Mononuclear cell (primary cell): Measurements from ENCODE around the gene SPEG. TPM values are rescaled to one million over a fixed set of nuclear protein-coding genes. Genes with fewer than 3 reads are reported as not detected.

Experiments used
- H3K27me3 ChIP-seq: 2 replicates; pipeline ENCODE4 v1.6.0; 2011; ENCODE audit warnings: low read length, control low read depth; ENCODE audit not compliant: insufficient read depth
- H3K4me1 ChIP-seq: 2 replicates; pipeline ENCODE4 v1.5.1; 2011; ENCODE audit warnings: mild to moderate bottlenecking, low read length, control low read depth; ENCODE audit not compliant: insufficient read depth
- H3K4me3 ChIP-seq: 2 replicates; pipeline ENCODE4 v1.5.1; 2011; ENCODE audit warnings: mild to moderate bottlenecking, low read length, moderate library complexity
- H3K9me3 ChIP-seq: 2 replicates; pipeline ENCODE4 v1.5.1; 2011; ENCODE audit warnings: low read depth, mild to moderate bottlenecking, control low read depth, low read length
- total RNA-seq: library from RNA; depleted of rRNA; stranded (reverse); fragments of >200 nt; gene quantifications from one replicate; pipeline ENCODE4 v1.2.3, GENCODE V29; 2012

The SPEG gene
- total RNA-seq, 1 donor = 2.4 TPM

GRCh38 chr2:219452361-219453317 lies 18.0 kb downstream of the SPEG start:
- H3K9me3 ChIP-seq = no peaks in the 10 kb centered on the region
- peaks cover 17% of the 10 kb centered on the region for H3K27me3 ChIP-seq
- no peak overlapping the region for H3K4me3 ChIP-seq
- no peaks in the 10 kb centered on the region for H3K4me1 ChIP-seq

- Histone ChIP-seq H3K9me3 (no peaks in the 10 kb centered on the region), H3K27me3 (peaks cover 15% of the 10 kb centered on the region), H3K4me3 (no peak overlapping the region), H3K4me1 (no peaks in the 10 kb centered on the region)
These were observed 19.3 kb downstream of the SPEG start for GRCh38 chr2:219453671-219454590.

GRCh38 chr2:219455581-219455980 lies 20.9 kb downstream of the SPEG start:
- no peaks in the 10 kb centered on the region for H3K9me3 ChIP-seq
- H3K4me1 ChIP-seq = no peaks in the 10 kb centered on the region
- H3K27me3 ChIP-seq = peaks cover under 1% of the 10 kb centered on the region
- H3K4me3 ChIP-seq = no peak overlapping the region

GRCh38 chr2:219457784-219458369 lies 23.2 kb downstream of the SPEG start:
- Histone ChIP-seq H3K4me3 (no peak overlapping the region), H3K9me3 (no peaks in the 10 kb centered on the region), H3K27me3 (no peaks in the 10 kb centered on the region), H3K4me1 (no peaks in the 10 kb centered on the region)

- no peaks in the 10 kb centered on the region for H3K9me3 ChIP-seq
- no peak overlapping the region for H3K4me3 ChIP-seq
- no peaks in the 10 kb centered on the region for H3K27me3 ChIP-seq
- no peaks in the 10 kb centered on the region for H3K4me1 ChIP-seq
These were observed 24.4 kb downstream of the SPEG start for GRCh38 chr2:219458996-219459395.

GRCh38 chr2:219459460-219460311 lies 25.0 kb downstream of the SPEG start:
- no peaks in the 10 kb centered on the region for H3K9me3 ChIP-seq

GRCh38 chr2:219460424-219460926 lies 25.8 kb downstream of the SPEG start:
- Histone ChIP-seq H3K9me3 (no peaks in the 10 kb centered on the region), H3K27me3 (no peaks in the 10 kb centered on the region), H3K4me3 (no peak overlapping the region), H3K4me1 (no peaks in the 10 kb centered on the region)

More at GRCh38 chr2:219459460-219460311, 25.0 kb downstream of the SPEG start:
- Histone ChIP-seq H3K4me1 (no peaks in the 10 kb centered on the region), H3K27me3 (no peaks in the 10 kb centered on the region), H3K4me3 (no peak overlapping the region)

GRCh38 chr2:219461047-219461514 lies 26.4 kb downstream of the SPEG start:
- no peaks in the 10 kb centered on the region for H3K9me3 ChIP-seq
- H3K27me3 ChIP-seq = no peaks in the 10 kb centered on the region
- H3K4me3 ChIP-seq = no peak overlapping the region
- no peaks in the 10 kb centered on the region for H3K4me1 ChIP-seq

GRCh38 chr2:219461669-219462068 lies 27.0 kb downstream of the SPEG start:
- Histone ChIP-seq H3K4me3 (no peak overlapping the region), H3K9me3 (no peaks in the 10 kb centered on the region), H3K27me3 (no peaks in the 10 kb centered on the region), H3K4me1 (no peaks in the 10 kb centered on the region)

GRCh38 chr2:219462349-219462748 lies 27.7 kb downstream of the SPEG start:
- Histone ChIP-seq H3K9me3 (no peaks in the 10 kb centered on the region), H3K4me1 (no peaks in the 10 kb centered on the region), H3K4me3 (no peak overlapping the region), H3K27me3 (no peaks in the 10 kb centered on the region)

GRCh38 chr2:219464286-219465032 lies 29.8 kb downstream of the SPEG start:
- Histone ChIP-seq H3K4me3 (no peak overlapping the region), H3K27me3 (no peaks in the 10 kb centered on the region), H3K4me1 (no peaks in the 10 kb centered on the region), H3K9me3 (no peaks in the 10 kb centered on the region)

- Histone ChIP-seq H3K9me3 (no peaks in the 10 kb centered on the region), H3K27me3 (no peaks in the 10 kb centered on the region), H3K4me3 (no peak overlapping the region), H3K4me1 (no peaks in the 10 kb centered on the region)
These were observed 31.3 kb downstream of the SPEG start for GRCh38 chr2:219465659-219466561.
